Mucosa of stomach (tissue), 1 donor: Measurements from ENCODE around the gene KLK6.
"Not testable (repeated sequence)": the region's sequence is repeated elsewhere in the genome, so short reads cannot be mapped to it uniquely, and the experiment has no call there.

ENCODE experiments used
- H3K27me3 ChIP-seq: one replicate; pipeline ENCODE4 v1.7.0; 2013; ENCODE audit warnings: mild to moderate bottlenecking, low read length; ENCODE audit not compliant: control insufficient read depth, insufficient read depth
- H3K36me3 ChIP-seq: one replicate; pipeline ENCODE4 v1.7.0; 2013; ENCODE audit warnings: low read length; ENCODE audit not compliant: control insufficient read depth, insufficient read depth
- H3K4me1 ChIP-seq: one replicate; pipeline ENCODE4 v1.7.0; 2013; ENCODE audit warnings: mild to moderate bottlenecking, low read length; ENCODE audit not compliant: control insufficient read depth, insufficient read depth
- H3K4me3 ChIP-seq: one replicate; pipeline ENCODE4 v1.7.0; 2013; ENCODE audit warnings: low read length
- H3K9ac ChIP-seq: one replicate; pipeline ENCODE4 v1.7.0; 2013; ENCODE audit warnings: mild to moderate bottlenecking, low read length, moderate library complexity
- H3K9me3 ChIP-seq: one replicate; pipeline ENCODE4 v1.7.0; 2013; ENCODE audit warnings: mild to moderate bottlenecking, low read length, moderate library complexity; ENCODE audit not compliant: control insufficient read depth
- donor health status: Pancreatic carcinoma.

Gene KLK6

GRCh38 chr19:50982186-50982585 lies 12.8 kb upstream of the KLK6 start:
- H3K9me3 ChIP-seq = no peaks in the 10 kb centered on the region

GRCh38 chr19:50981587-50982146 lies 12.3 kb upstream of the KLK6 start:
- Histone ChIP-seq H3K27me3 (peaks cover 18% of the 10 kb centered on the region), H3K36me3 (no peaks in the 10 kb centered on the region), H3K4me1 (peaks cover 6% of the 10 kb centered on the region), H3K9ac (no peak overlapping the region), H3K9me3 (no peaks in the 10 kb centered on the region), H3K4me3 (no peak overlapping the region)

More at GRCh38 chr19:50982186-50982585, 12.8 kb upstream of the KLK6 start:
- peaks cover 6% of the 10 kb centered on the region for H3K4me1 ChIP-seq
- H3K9ac ChIP-seq = no peak overlapping the region
- no peak overlapping the region for H3K4me3 ChIP-seq
- H3K36me3 ChIP-seq = no peaks in the 10 kb centered on the region
- peaks cover 18% of the 10 kb centered on the region for H3K27me3 ChIP-seq

- peaks cover 9% of the 10 kb centered on the region for H3K4me1 ChIP-seq
- H3K36me3 ChIP-seq = no peaks in the 10 kb centered on the region
- H3K9ac ChIP-seq = no peak overlapping the region
- H3K4me3 ChIP-seq = no peak overlapping the region
- H3K27me3 ChIP-seq = peaks cover 18% of the 10 kb centered on the region
- H3K9me3 ChIP-seq = no peaks in the 10 kb centered on the region
These were observed 10.8 kb upstream of the KLK6 start for GRCh38 chr19:50980208-50980607.

GRCh38 chr19:50979758-50980157 lies 10.4 kb upstream of the KLK6 start:
- no peak overlapping the region for H3K9ac ChIP-seq
- H3K27me3 ChIP-seq = peaks cover 18% of the 10 kb centered on the region
- H3K4me1 ChIP-seq = peaks cover 9% of the 10 kb centered on the region
- no peak overlapping the region for H3K4me3 ChIP-seq
- H3K9me3 ChIP-seq = no peaks in the 10 kb centered on the region
- no peaks in the 10 kb centered on the region for H3K36me3 ChIP-seq

GRCh38 chr19:50978772-50979390 lies 9.5 kb upstream of the KLK6 start:
- no peak overlapping the region for H3K9ac ChIP-seq
- H3K9me3 ChIP-seq = no peaks in the 10 kb centered on the region
- H3K27me3 ChIP-seq = peaks cover 18% of the 10 kb centered on the region
- H3K4me1 ChIP-seq = peaks cover 7% of the 10 kb centered on the region
- no peak overlapping the region for H3K4me3 ChIP-seq
- H3K36me3 ChIP-seq = no peaks in the 10 kb centered on the region

- Histone ChIP-seq H3K4me1 (peaks cover 3% of the 10 kb centered on the region), H3K9ac (no peak overlapping the region), H3K4me3 (no peak overlapping the region), H3K9me3 (no peaks in the 10 kb centered on the region), H3K27me3 (peaks cover 15% of the 10 kb centered on the region), H3K36me3 (no peaks in the 10 kb centered on the region)
These were observed 8.2 kb upstream of the KLK6 start for GRCh38 chr19:50977626-50978025.

GRCh38 chr19:50975766-50976165 lies 6.4 kb upstream of the KLK6 start:
- H3K9me3 ChIP-seq = no peaks in the 10 kb centered on the region
- H3K4me1 ChIP-seq = peaks cover 3% of the 10 kb centered on the region
- H3K36me3 ChIP-seq = no peaks in the 10 kb centered on the region
- peaks cover 9% of the 10 kb centered on the region for H3K27me3 ChIP-seq
- no peak overlapping the region for H3K9ac ChIP-seq
- H3K4me3 ChIP-seq = no peak overlapping the region

GRCh38 chr19:50974702-50975556 lies 5.5 kb upstream of the KLK6 start:
- Histone ChIP-seq H3K9ac (no peak overlapping the region), H3K4me3 (no peak overlapping the region), H3K9me3 (no peaks in the 10 kb centered on the region), H3K4me1 (peaks cover 3% of the 10 kb centered on the region), H3K27me3 (peaks cover under 1% of the 10 kb centered on the region), H3K36me3 (no peaks in the 10 kb centered on the region)

GRCh38 chr19:50972795-50973376 lies 3.5 kb upstream of the KLK6 start:
- no peak overlapping the region for H3K4me3 ChIP-seq
- no peaks in the 10 kb centered on the region for H3K9me3 ChIP-seq
- H3K4me1 ChIP-seq = peaks cover 3% of the 10 kb centered on the region
- no peaks in the 10 kb centered on the region for H3K36me3 ChIP-seq
- no peak overlapping the region for H3K9ac ChIP-seq
- H3K27me3 ChIP-seq = peaks cover 3% of the 10 kb centered on the region

- not testable (repeated sequence) for H3K9ac ChIP-seq, H3K27me3 ChIP-seq, H3K9me3 ChIP-seq, H3K4me3 ChIP-seq, H3K4me1 ChIP-seq, H3K36me3 ChIP-seq
These were observed 419 bp upstream of the KLK6 start for GRCh38 chr19:50969810-50970209.

- H3K27me3 ChIP-seq = peaks cover 3% of the 10 kb centered on the region
- no peak overlapping the region for H3K4me3 ChIP-seq
These were observed 527 bp downstream of the KLK6 start for GRCh38 chr19:50968716-50969412.

More at GRCh38 chr19:50968716-50969412, 527 bp downstream of the KLK6 start:
- Histone ChIP-seq H3K4me1 (no peaks in the 10 kb centered on the region), H3K36me3 (no peaks in the 10 kb centered on the region), H3K9me3 (no peaks in the 10 kb centered on the region), H3K9ac (no peak overlapping the region)
